Measurements from ENCODE around the gene RNF26. TPM values are rescaled to one million over a fixed set of nuclear protein-coding genes. Genes with fewer than 3 reads are reported as not detected.

The RNF26 gene
- polyA plus RNA-seq, 1 donor = 25.2 TPM

- no CpG with 5 or more reads among the region's 30 CpGs for WGBS (ENCODE audit: insufficient coverage, low lambda C conversion rate)
- Histone ChIP-seq H3K36me3 (ENCODE audit: control insufficient read depth, insufficient read depth, low read length) (peaks cover 13% of the 10 kb centered on the region), H3K27ac (ENCODE audit: low read length) (no peak overlapping the region), H3K9me3 (ENCODE audit: control insufficient read depth, low read depth, low read length) (no peaks in the 10 kb centered on the region), H3K4me3 (ENCODE audit: low read length) (peak overlapping the region; percentile 94), H3K27me3 (ENCODE audit: control insufficient read depth, insufficient read depth, low read length) (peaks cover 15% of the 10 kb centered on the region), H3K4me1 (ENCODE audit: control insufficient read depth, insufficient read depth, low read length) (peaks cover 41% of the 10 kb centered on the region)
- DNase-seq = no peak
Measured at GRCh38 chr11:119335655-119336543, 1.6 kb downstream of the RNF26 start.

DNA sequence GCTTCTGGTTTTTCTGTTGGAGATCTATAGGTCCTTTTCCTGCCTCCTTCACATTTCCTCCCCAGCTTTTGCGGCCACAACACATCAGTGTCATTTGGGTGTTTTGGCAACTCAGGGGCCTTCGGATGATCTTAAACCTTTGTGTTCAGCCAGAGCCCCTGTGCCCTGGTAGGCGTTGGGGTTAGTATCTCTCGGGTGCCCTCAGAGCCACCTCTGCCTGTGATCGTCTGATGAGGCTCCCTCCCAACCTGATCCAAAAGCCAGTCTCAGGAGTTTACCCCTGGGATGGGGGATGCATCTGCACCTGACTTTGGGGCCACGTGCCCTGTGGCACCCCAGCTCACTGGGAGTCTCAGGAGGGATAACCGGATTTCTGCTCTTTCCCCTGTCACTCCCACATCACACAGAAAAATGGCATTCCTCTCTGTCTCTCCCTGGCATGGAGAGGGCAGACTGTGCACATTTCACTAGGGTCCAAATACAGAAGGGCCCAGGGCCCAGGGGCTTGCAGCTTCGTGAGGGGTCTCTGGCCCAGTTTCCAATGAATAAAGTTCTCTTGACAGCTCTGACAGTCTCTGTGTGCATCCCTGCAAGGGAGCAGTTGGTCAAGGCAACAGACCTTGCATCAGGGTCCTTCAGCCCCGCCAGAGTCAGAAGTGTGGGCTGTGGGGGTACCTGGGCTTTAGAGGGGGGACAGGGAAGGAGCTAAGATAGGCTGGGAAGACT lies 2.6 kb downstream of the RNF26 start:
- Histone ChIP-seq H3K4me1 (ENCODE audit: control insufficient read depth, insufficient read depth, low read length) (peaks cover 48% of the 10 kb centered on the region), H3K36me3 (ENCODE audit: control insufficient read depth, insufficient read depth, low read length) (peaks cover 13% of the 10 kb centered on the region), H3K4me3 (ENCODE audit: low read length) (no peak overlapping the region), H3K27me3 (ENCODE audit: control insufficient read depth, insufficient read depth, low read length) (peaks cover 21% of the 10 kb centered on the region), H3K9me3 (ENCODE audit: control insufficient read depth, low read depth, low read length) (no peaks in the 10 kb centered on the region), H3K27ac (ENCODE audit: low read length) (peak overlapping the region; percentile 67)
- DNase-seq = no peak
- WGBS (ENCODE audit: insufficient coverage, low lambda C conversion rate) = 80% methylated on average over 1 of the region's 9 CpGs

DNA sequence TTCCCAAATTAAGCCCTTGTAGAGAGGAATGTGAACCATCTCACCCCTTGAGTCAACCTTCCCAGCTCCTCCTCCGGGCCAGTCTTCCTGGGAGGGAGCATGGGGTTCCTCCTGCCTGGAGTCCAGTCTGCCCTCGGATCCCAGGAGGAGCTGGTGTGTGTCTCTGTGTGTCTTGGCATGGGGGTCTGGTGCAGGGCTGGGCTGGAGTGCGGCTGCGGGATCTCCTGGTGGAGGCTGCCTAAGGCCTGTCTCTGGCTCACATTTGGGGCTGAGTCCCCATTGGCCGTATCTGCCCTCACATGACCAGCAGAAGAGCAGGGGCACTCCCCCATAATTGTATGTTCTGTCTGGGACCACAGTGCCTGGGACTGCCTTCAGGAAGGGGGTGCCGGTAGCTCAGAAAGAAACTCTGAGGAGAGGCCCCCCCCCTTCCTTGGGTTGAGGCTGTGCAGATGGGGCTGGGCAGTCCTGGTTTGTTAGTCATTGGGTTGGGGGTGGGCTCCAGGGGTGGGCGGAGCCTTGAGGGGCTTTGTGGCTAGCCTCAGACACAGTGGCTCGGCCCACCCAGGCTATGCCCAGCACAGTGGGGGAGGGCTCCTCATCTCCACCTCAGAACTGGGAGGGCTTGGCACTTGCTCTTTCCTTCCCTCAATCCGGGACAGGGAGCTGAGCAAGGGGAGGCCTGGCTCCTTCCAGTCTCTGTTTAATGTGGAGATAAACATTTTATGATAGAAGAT lies 3.4 kb downstream of the RNF26 start:
- peaks cover 48% of the 10 kb centered on the region for H3K4me1 ChIP-seq (ENCODE audit: control insufficient read depth, insufficient read depth, low read length)
- peak; percentile 65 to 82 for DNase-seq
- no CpG with 5 or more reads among the region's 9 CpGs for WGBS (ENCODE audit: insufficient coverage, low lambda C conversion rate)
- H3K9me3 ChIP-seq (ENCODE audit: control insufficient read depth, low read depth, low read length) = no peaks in the 10 kb centered on the region
- peaks cover 13% of the 10 kb centered on the region for H3K36me3 ChIP-seq (ENCODE audit: control insufficient read depth, insufficient read depth, low read length)
- H3K4me3 ChIP-seq (ENCODE audit: low read length) = no peak overlapping the region
- peak overlapping the region; percentile 67 for H3K27ac ChIP-seq (ENCODE audit: low read length)
- peaks cover 23% of the 10 kb centered on the region for H3K27me3 ChIP-seq (ENCODE audit: control insufficient read depth, insufficient read depth, low read length)

- WGBS (ENCODE audit: insufficient coverage, low lambda C conversion rate) = 30% methylated on average over 2 of the region's 17 CpGs
- DNase-seq = peak in 1 of 2 donors; percentile 81
- peaks cover 24% of the 10 kb centered on the region for H3K27me3 ChIP-seq (ENCODE audit: control insufficient read depth, insufficient read depth, low read length)
- peak overlapping the region; percentile 46 for H3K4me3 ChIP-seq (ENCODE audit: low read length)
- peak overlapping the region; percentile 67 for H3K27ac ChIP-seq (ENCODE audit: low read length)
- peaks cover 13% of the 10 kb centered on the region for H3K36me3 ChIP-seq (ENCODE audit: control insufficient read depth, insufficient read depth, low read length)
- peaks cover 48% of the 10 kb centered on the region for H3K4me1 ChIP-seq (ENCODE audit: control insufficient read depth, insufficient read depth, low read length)
- H3K9me3 ChIP-seq (ENCODE audit: control insufficient read depth, low read depth, low read length) = no peaks in the 10 kb centered on the region
Measured at GRCh38 chr11:119338318-119338890, 4.1 kb downstream of the RNF26 start.

GRCh38 chr11:119338965-119339588 lies 4.8 kb downstream of the RNF26 start:
- H3K27me3 ChIP-seq (ENCODE audit: control insufficient read depth, insufficient read depth, low read length) = peaks cover 24% of the 10 kb centered on the region
- WGBS (ENCODE audit: insufficient coverage, low lambda C conversion rate) = no CpG with 5 or more reads among the region's 11 CpGs
- no peak overlapping the region for H3K27ac ChIP-seq (ENCODE audit: low read length)
- peak overlapping the region; percentile 46 for H3K4me3 ChIP-seq (ENCODE audit: low read length)
- DNase-seq = no peak
- H3K36me3 ChIP-seq (ENCODE audit: control insufficient read depth, insufficient read depth, low read length) = peaks cover 13% of the 10 kb centered on the region
- peaks cover 48% of the 10 kb centered on the region for H3K4me1 ChIP-seq (ENCODE audit: control insufficient read depth, insufficient read depth, low read length)
- H3K9me3 ChIP-seq (ENCODE audit: control insufficient read depth, low read depth, low read length) = no peaks in the 10 kb centered on the region

DNA sequence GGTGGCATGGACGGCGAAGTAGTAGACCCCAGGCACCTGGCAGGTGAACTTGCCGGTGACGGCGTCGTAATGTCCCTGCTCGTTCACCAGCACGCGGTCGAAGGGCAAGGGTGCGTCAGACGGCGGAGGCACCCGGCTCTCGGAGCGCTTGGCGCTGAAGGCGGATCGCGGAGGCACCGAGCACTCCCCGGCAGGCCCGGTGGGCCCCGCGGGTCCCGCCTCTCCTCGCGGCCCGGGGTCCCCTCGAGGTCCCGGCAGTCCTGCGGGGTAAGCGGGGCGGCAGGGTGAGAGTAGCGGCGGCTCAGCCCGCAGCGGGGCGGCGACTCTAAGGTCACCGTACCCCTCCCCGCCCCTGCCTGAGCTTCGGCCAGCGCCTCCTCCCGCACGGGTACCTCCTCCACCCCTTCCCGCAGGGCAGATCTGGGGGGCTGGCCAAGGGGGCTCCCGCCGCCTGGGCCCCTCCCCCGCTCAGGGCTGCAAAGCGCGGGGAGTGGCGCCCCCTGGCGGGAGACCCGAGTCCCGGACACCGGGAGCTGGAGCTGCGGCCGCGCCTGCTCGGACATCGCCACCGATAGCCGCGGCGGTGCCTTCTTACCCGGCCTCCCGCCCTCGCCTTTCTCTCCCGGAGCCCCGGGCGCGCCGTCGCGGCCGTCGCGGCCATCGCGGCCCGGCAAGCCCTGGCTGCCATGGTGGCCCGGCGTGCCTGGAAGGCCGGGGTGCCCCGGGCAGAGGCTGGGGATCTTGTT lies 5.4 kb downstream of the RNF26 start:
- Histone ChIP-seq H3K4me1 (ENCODE audit: control insufficient read depth, insufficient read depth, low read length) (peaks cover 47% of the 10 kb centered on the region), H3K9me3 (ENCODE audit: control insufficient read depth, low read depth, low read length) (no peaks in the 10 kb centered on the region), H3K27ac (ENCODE audit: low read length) (peak overlapping the region; percentile 49), H3K27me3 (ENCODE audit: control insufficient read depth, insufficient read depth, low read length) (peaks cover 24% of the 10 kb centered on the region), H3K4me3 (ENCODE audit: low read length) (peak overlapping the region; percentile 52), H3K36me3 (ENCODE audit: control insufficient read depth, insufficient read depth, low read length) (peaks cover 13% of the 10 kb centered on the region)
- peak in 1 of 2 donors; percentile 65 for DNase-seq
- no CpG with 5 or more reads among the region's 86 CpGs for WGBS (ENCODE audit: insufficient coverage, low lambda C conversion rate)

- H3K4me1 ChIP-seq (ENCODE audit: control insufficient read depth, insufficient read depth, low read length) = peaks cover 39% of the 10 kb centered on the region
- no peaks in the 10 kb centered on the region for H3K9me3 ChIP-seq (ENCODE audit: control insufficient read depth, low read depth, low read length)
- no CpG with 5 or more reads among the region's 53 CpGs for WGBS (ENCODE audit: insufficient coverage, low lambda C conversion rate)
- peak; percentile 74 to 86 for DNase-seq
- H3K27ac ChIP-seq (ENCODE audit: low read length) = peak within 1 kb of the TSS; percentile 51
- H3K4me3 ChIP-seq (ENCODE audit: low read length) = peak within 1 kb of the TSS; percentile 52
- H3K27me3 ChIP-seq (ENCODE audit: control insufficient read depth, insufficient read depth, low read length) = peaks cover 24% of the 10 kb centered on the region
- H3K36me3 ChIP-seq (ENCODE audit: control insufficient read depth, insufficient read depth, low read length) = peaks cover 13% of the 10 kb centered on the region
Measured at GRCh38 chr11:119340335-119341221, 6.3 kb downstream of the RNF26 start, which contains the start of gene C1QTNF5. Gene C1QTNF5, minus strand, starts transcription at chr11:119340883. Its CDS starts 486 bp downstream, at chr11:119340397.

DNA sequence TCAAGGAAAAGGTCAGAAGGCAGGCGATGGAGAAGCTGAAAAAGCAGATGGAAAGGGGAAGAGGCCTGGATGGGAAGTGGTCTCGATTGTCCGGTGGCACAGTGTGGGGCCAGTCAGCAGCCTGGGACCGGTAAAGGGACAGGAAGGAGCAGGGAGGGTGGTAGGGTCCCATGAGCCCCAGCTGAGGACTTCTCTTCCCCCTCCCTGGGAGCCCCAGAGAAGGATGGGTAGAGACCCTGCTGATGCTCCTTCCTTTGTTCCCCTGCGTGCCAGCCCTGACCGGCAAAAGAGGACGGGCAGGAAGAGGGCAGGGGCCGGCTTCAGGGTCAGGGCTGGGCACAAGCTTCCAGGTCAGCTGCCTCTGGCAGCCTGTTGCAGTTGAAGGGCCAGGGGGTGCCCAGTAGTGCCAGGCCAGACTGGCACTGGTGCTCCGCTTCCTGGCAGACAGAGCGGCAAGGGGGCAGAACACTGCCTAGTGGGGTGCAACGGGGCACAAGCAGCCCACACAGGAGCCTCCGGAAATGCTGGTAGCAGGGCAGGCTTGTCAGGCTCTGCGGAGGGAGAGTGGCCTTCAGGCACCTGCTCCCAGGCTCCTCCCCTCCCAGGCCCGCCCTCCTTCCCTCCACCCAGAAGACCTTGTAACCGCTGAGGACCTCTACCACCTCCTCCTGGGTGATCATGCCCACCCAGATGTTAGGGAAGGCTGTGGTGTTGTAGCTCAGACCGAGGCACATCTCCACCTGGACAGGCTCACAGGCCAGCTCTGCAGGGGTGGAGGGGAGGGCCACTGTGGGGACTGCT lies 7.1 kb downstream of the RNF26 start:
- H3K4me3 ChIP-seq (ENCODE audit: low read length) = peak overlapping the region; percentile 52
- no CpG with 5 or more reads among the region's 16 CpGs for WGBS (ENCODE audit: insufficient coverage, low lambda C conversion rate)

More for the DNA sequence above, 7.1 kb downstream of the RNF26 start:
- no peaks in the 10 kb centered on the region for H3K9me3 ChIP-seq (ENCODE audit: control insufficient read depth, low read depth, low read length)
- H3K27ac ChIP-seq (ENCODE audit: low read length) = peak overlapping the region; percentile 51
- H3K27me3 ChIP-seq (ENCODE audit: control insufficient read depth, insufficient read depth, low read length) = peaks cover 24% of the 10 kb centered on the region
- no peak for DNase-seq
- peaks cover 6% of the 10 kb centered on the region for H3K36me3 ChIP-seq (ENCODE audit: control insufficient read depth, insufficient read depth, low read length)
- H3K4me1 ChIP-seq (ENCODE audit: control insufficient read depth, insufficient read depth, low read length) = peaks cover 38% of the 10 kb centered on the region
